Fibroblast of mammary gland (primary cell): ENCODE data around the gene CUBN.

Source experiments
- DNase-seq: peaks from one replicate; pipeline ENCODE4 v3.0.0-alpha.2; 2010; ENCODE audit warnings: low read depth
- H3K4me3 ChIP-seq: 2 replicates; pipeline ENCODE4 v1.5.1; 2011; ENCODE audit warnings: low read depth, mild to moderate bottlenecking, low read length, moderate library complexity; ENCODE audit not compliant: control insufficient read depth
- TF ChIP-seq, protein P1 (sequence below): conservative IDR thresholded peaks from 2 replicates; pipeline ENCODE4 v1.5.1; 2011; ENCODE audit warnings: low read depth, low read length, inconsistent platforms; ENCODE audit not compliant: control insufficient read depth, insufficient read depth

The CUBN gene

DNA sequence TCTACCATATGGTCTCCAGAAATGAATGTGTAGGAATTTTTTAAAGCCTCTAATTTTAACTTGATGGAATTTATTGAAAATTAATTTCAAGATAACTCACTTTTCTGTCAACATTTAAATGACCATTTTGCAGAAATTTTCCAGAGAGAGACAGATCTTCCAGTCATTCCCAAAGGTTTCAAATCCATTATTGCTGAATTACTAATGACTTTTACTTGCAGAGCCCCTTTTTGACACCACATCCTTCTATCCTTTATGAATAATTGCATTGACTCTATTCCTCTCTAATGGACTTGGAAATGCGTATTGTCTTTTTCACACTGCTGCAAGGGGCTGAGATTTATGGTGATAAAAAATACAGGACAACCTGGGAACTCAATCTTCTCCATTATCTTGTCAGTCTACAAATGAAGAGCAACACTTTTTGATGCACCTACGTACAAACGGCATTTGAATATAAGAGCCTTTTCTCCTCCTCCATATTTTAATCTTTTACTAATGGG, 42.7 kb downstream of the CUBN start:
- H3K4me3 ChIP-seq, result no peak overlapping the region
- TF ChIP-seq, protein P1, sequence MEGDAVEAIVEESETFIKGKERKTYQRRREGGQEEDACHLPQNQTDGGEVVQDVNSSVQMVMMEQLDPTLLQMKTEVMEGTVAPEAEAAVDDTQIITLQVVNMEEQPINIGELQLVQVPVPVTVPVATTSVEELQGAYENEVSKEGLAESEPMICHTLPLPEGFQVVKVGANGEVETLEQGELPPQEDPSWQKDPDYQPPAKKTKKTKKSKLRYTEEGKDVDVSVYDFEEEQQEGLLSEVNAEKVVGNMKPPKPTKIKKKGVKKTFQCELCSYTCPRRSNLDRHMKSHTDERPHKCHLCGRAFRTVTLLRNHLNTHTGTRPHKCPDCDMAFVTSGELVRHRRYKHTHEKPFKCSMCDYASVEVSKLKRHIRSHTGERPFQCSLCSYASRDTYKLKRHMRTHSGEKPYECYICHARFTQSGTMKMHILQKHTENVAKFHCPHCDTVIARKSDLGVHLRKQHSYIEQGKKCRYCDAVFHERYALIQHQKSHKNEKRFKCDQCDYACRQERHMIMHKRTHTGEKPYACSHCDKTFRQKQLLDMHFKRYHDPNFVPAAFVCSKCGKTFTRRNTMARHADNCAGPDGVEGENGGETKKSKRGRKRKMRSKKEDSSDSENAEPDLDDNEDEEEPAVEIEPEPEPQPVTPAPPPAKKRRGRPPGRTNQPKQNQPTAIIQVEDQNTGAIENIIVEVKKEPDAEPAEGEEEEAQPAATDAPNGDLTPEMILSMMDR, result no peak
- DNase-seq, result no peak

DNA sequence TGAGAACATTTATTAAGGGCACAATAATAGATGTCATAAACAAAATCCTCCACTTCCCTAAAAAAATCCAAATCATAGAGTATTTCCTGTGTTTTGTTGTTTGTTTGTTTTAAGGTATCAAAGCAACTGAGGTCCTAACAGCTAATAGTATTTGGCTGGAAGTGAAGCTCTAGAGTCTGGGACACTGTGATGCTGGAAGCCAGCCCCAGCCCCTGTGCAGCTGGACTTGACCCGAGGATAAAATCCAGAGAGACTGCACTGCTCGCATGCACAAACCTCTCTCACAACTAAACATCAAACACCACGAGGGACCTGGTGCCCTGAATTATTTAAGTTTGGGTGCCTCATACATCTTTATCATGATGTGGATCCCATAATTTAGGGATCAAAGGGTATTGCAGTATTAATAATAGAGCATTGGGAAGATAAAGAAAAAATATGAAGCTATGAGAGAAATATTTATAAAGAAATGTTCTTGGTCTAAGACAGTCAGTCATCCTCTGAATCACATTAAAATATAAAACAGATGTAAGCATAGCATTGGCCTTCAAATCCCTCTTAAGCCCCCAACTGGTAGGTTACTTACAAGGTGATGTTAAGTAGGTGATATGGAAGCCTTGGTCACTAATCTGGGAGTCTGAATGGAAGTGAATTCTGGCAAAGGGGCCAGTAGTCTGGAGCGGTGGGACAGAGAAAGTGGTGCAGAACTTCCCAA, 44.4 kb downstream of the CUBN start:
- TF ChIP-seq, protein P1, result no peak
- peak; percentile 64 for DNase-seq
- no peak overlapping the region for H3K4me3 ChIP-seq

DNA sequence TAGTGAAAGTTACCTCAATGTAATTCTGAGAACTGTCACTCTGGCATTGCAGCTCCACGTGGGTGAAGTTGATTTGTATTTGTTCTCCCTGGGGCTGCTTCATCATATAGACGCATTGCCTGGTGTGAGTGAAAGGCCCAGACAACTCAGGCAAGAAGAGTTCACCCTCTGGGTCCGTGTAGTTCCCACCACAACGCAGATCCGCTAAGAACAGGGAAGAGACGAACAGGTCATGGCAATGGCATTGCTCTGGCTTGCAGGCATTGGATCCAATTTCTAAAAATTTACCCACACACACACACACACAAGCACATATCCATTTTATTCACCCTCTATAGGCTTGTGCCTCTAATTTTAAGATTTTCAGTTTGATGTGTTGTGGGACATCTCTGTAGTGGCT, 45.4 kb downstream of the CUBN start:
- TF ChIP-seq, protein P1, result no peak
- DNase-seq, result no peak
- no peak overlapping the region for H3K4me3 ChIP-seq

DNA sequence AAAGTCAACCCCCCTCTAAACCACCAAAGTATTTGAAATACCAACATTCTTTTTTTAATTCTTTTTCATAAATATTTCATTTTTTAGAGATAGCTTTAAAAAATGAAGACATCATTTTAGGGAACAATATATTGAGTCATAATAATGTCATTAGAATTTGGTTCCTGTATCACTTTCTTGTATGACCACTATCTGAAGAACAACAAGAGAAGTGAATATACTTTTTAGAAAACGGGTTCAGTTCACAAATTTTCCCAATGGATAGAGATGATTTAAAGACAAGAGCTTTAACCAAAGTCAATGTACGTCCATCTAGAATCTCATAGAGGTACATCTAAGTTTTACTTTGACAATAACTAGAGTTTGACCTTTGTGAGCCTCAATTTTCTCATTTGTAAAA, 48.2 kb downstream of the CUBN start:
- TF ChIP-seq, protein P1, result no peak

DNA sequence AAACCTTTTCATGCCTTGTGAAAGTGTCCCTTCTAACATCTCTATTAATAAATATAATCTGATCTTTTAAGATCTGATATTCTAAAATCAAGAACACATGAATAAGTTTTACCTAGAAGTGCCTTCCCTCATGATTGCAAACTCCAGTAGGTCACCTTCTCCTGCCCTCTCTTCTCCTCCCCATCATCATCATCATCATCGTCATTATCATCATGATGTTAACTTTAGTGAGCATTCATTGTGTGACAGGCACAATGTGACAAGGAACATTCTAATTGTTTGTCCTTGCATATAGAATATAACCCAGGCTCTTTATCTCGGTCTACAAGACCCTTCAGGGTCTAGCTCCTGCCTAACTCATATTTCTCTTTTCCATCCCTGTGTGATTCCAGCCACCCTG, 51.7 kb downstream of the CUBN start:
- H3K4me3 ChIP-seq, result no peak overlapping the region
- no peak for DNase-seq
- TF ChIP-seq, protein P1, result no peak

More for the DNA sequence above, 48.2 kb downstream of the CUBN start:
- DNase-seq, result no peak
- no peak overlapping the region for H3K4me3 ChIP-seq

DNA sequence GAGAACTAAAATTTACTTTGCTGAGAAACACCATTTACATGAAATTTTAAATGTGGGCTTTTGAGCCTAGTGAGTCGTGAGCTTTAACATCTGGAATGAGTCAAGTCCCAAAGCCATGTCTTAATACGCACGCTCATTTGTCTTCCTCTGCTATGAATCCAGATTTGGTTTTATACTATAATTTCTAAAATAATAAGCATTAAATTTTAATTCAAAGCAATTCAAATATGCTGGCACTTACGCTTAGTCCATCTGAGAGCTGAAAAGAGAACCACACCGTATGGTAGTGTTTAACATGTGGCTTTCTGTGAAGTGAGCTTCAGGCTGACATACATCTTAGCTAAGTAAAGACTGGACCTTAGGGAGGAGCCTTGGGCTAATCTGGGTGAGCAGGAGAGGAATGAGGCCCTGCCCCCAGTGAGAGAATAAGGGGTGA, 52.2 kb downstream of the CUBN start:
- TF ChIP-seq, protein P1, result no peak
- no peak overlapping the region for H3K4me3 ChIP-seq
- DNase-seq, result peak; percentile 68
